Stimulated activated CD4-positive, alpha-beta T cell treated with anti-CD3 and anti-CD28 coated beads, Interleukin-1b, Interleukin-23, amount 100 ng/mL, for 24 hours (primary cell): Measurements from ENCODE around the gene FAM53B.
"Not testable (repeated sequence)": the region's sequence is repeated elsewhere in the genome, so short reads cannot be mapped to it uniquely, and the experiment has no call there.

Experiments used
- DNase-seq, 4 experiments: peaks; one replicate each; pipeline ENCODE4 v3.0.0-alpha.2; 2020; ENCODE audit warnings: low read depth in 4 of 4, low spot score in 1 of 4

Gene FAM53B

GRCh38 chr10:124619195-124619594, 125.0 kb downstream of the FAM53B start:
- DNase-seq = no peak

DNA sequence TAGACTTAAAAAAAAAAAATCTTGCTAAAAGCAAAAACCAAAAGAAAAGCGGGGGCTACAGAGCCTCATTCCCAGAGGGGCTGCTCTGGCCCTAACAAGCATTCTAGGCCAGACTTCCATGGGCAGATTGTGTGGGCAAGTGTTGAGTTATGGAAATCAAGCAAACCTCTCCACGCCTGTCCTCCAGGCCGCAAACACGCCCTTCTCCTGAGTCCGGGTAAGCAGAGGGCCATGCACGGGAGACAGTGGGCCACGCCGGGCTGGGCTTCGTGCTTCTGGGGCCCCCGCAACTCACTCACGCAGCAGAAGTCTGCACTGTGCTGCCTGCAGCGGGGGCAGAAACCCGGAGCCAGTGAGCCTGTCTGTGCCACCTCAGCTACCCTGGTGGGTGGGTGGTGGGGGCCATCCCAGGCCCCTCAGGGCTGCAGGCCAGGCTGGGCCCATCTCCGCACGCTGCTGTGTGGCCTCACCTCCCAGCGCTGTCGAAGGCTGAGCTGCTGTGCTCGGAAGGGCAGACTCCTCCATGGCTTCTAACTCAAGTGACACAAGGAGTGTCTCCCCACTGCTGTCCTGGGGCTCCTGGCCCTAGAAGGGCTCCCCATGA, 125.6 kb downstream of the FAM53B start:
- no peak for DNase-seq

DNA sequence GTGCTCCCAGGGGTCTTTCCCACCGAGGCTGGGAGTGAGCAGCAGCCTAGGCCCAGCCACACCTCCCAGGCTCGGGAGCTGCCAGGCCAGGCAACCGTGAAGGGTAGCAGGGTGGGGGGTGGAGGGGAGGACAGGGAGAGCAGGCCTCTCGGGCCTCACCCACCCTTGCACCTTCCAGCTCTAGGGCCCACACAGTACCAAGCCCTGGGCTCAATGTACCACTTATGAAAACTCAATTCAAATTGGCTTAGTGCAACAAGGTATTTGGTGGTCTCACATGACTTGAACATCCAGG, 127.4 kb downstream of the FAM53B start:
- DNase-seq = no peak

DNA sequence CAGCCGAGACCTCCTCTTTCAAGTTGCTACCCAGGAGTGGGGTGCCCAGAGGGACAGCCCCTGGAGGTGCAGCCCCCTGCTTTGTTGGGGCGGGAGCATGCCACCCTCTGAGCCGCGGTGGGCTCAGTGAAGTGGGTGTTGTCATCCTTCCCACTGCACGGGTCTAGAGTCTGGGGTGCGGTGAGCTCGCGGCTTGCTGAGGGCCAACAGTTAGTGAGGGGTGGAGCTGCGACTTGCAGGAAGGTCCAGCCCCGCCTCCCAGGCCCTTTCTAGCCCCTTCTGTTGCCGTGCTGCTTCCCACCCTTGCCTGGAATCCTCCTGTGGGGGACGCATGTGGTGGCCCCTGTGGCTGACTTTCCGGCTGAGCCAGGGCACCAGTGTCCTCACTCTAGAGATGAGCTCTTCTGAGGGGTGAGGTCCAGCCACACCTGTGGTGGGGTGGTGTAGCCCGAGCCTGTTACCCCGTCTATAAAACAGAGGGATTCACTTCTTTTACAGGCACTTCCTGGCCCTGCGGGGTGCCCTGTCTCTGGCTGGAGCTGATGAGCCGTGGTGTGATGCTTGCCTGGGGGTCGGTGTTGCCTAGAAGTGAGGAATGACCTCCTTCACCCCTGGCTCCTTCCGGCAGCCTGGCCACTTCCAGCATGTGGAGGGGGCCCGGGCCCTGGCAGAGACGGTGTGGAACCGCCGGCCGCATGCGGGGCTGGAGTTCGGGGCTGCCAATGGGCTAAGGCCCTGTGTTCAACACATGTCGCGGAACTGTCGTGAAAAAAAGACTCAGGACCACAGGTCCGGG, 127.9 kb downstream of the FAM53B start:
- DNase-seq = no peak

- no peak for DNase-seq
These were observed 128.9 kb downstream of the FAM53B start for GRCh38 chr10:124615259-124615658.

GRCh38 chr10:124614003-124614659, 130.0 kb downstream of the FAM53B start:
- DNase-seq = peak in 3 of 4 experiments; percentile 29 to 69 (median 41)

- no peak for DNase-seq
These were observed 131.3 kb downstream of the FAM53B start for GRCh38 chr10:124612611-124613498.

DNA sequence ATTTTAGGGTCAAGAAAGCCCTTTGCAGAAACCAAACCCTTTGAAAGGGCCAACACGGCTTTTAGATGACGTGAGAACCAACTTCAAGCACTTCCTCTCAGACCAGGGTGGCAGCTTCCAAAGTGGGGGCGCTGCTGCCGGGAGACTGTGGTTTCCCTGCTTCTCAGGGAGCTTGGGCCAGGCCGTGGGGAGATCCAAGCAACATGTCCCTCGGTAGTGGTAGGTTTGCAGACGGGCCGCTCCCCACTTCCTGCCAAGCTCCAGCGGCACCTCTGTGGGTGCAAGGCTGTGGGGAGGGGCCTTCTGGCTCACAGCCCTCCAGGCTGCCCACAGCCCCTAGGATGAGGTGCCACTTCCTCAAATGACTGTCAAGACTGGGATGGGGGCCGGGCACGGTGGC, 132.4 kb downstream of the FAM53B start:
- DNase-seq = no peak

DNA sequence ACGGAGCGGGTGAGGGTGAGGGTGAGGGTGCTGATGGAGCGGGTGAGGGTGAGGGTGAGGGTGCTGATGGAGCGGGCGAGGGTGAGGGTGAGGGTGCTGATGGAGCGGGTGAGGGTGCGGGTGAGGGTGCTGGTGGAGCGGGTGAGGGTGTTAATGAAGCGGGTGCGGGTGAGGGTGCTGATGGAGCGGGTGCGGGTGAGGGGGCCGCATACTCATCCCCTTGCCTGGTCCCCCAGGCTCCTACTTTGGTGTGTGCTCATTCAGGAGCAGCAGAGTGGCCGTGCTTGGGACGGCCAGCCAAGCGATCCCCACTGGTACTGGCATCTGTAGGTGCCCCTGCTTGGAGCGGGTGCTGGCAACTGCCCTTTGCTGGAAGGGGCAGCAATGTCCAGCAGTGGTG, 133.3 kb downstream of the FAM53B start:
- DNase-seq = not testable (repeated sequence)

DNA sequence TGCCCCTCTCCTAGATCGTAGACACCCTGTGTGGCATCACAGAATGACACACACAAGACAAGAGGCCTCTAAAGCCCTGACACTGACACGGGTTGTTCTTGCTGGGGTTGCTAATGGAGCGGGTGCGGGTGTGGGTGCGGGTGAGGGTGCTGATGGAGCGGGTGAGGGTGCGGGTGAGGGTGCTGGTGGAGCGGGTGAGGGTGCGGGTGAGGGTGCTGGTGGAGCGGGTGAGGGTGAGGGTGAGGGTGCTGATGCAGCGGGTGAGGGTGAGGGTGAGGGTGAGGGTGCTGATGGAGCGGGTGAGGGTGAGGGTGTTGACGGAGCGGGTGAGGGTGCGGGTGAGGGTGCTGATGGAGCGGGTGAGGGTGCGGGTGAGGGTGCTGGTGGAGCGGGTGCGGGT, 134.0 kb downstream of the FAM53B start:
- not testable (repeated sequence) for DNase-seq

DNA sequence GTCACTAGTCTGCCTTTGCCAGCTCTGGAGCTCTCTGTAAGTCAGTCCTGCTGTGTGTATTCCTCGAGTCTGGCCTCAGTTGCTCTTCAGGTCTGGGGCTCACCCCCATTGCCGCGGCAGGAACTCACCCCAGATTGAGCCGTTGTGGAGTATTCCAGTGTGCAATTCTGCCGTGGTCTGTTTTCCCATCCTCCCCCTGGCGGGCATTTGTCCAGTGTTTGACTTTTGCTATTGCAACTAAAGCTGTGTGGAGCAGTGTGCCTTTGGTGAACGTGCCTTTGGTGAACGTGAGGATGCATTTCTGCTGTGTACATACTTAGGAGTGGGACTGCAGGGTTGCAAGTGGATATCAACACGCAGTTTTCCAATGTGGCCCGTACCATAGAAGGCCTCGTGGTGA, 134.5 kb downstream of the FAM53B start:
- DNase-seq = no peak

DNA sequence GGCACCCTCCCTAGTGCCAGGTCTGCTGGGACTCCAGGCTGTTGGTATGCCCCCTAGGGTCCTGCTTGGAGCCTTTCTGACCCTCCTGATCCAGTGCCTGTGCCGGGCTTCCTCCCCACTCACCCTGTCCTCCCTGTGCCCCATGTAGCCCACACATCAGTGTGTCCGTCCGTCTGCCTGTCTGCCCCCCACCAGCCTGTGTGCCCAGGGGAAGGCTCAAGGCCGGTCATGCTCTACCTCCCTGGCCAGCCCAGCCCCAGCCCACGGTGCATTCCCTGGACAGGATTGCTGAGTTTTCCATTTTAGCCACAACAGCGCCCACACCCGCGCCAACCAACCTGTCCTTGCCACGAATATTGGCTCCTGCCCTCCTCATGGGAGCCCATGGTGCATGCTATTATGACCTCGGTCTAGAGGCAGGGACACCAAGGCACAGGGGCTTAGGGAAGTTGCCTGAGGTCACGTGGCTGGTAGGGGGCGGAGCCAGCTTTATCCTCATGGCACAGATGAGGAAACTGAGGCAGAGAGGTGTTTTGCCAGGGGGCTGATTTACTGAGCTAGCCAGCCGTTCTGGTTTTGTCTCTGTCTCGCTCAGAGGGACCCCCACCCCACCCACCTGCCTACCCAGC, 136.0 kb downstream of the FAM53B start:
- DNase-seq = no peak

DNA sequence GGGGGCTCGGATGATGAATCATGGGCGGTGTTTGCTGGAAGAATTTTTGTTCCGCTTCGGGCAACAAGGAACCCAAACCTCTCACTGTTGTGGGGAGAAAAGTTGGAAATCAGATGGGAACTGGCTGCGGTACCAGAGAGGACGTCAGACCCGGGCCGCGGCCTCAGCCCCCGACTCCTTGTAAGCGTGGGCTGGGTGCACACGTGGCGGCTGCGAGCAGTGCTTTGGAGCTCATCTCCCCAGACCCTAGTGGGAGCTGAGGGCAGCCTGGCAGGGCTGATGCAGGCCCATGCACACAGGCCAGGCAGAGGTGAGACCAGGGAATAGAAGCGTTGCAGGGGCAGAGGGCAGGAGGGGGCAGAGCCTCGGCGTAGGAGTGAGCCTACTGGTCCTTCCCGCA, 136.5 kb downstream of the FAM53B start:
- no peak for DNase-seq

DNA sequence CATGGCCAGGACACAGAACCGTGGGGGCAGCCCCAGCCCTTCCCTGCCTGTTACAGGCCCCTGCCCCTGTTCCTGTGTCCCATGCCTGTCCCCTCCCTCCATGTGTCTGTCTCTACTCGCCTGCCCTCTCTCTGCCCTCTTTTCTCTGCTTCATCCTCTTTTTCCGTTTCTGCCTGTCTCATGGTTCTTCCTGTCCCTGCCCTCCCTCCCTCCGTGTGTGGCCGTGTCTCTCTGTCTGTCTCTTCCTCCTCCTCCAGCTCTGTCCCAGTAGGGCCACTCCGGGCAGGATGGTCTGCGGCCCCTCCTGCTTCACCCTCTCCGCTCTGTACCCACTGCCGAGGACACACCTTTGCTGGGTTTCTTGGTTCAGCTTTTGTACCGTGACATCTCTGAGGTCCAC, 137.4 kb downstream of the FAM53B start:
- no peak for DNase-seq

DNA sequence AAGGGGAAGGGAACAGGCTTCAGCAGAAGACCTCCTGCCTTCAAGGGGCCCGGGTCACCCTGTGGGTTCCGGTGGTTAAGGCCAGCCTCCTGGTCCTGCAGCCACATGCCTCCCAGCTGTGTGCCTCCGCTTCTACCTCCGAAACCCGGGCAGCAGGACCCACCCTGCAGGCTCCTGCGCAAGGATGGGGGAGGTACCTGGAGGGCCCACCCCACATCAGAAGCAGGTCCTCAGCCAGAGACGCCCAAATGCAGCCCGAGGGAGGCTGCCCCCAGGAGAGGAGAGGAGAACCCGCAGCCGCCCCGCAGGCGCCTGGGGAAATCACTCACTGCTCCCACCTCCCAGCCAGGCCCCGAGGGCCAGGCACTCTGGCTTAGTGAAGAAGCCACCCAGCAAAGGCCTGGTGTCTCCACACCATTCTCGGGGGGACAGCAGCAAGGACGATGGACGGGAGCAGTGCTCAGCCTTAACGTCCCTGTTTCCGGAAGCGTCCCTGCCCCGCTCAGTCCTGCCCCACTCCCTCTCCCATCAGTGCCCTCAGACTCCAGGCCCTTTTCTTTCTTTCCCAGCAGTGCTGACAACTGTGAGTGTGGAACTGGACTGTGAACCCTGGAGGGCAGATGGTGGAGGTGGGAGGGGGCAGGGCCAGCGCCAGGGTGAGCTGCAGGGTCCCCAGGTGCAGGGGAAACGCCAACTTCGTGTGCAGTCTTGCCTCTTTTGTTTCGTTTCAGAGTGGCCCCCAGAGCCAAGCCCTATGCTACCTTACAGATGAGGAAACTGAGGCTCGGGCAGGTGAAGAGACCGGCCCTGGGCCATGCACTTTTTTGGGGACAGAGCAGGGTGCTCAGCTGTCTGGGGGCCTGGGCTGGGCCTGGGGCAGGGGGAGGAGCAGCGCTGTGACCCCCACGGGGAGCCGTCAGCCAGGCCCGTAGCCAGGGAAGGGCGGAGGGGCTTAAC, 138.0 kb downstream of the FAM53B start:
- no peak for DNase-seq

- no peak for DNase-seq
These were observed 138.7 kb downstream of the FAM53B start for GRCh38 chr10:124605481-124605855.

GRCh38 chr10:124605001-124605370, 139.2 kb downstream of the FAM53B start:
- DNase-seq = no peak

GRCh38 chr10:124604214-124605000, 139.8 kb downstream of the FAM53B start:
- DNase-seq = no peak
